Subcutaneous abdominal adipose tissue (tissue), 5 donors: ENCODE data around the gene RALB.

Experiments
- H3K27ac ChIP-seq: one replicate; pipeline ENCODE4 v1.7.0; 2013; ENCODE audit warnings: low read depth, mild to moderate bottlenecking, inconsistent platforms, low read length, moderate library complexity
- H3K27me3 ChIP-seq, 5 donors: one replicate each; pipeline ENCODE4 v1.7.0; 2013; ENCODE audit warnings: low read length in 5 of 5, inconsistent platforms in 1 of 5; ENCODE audit not compliant: control insufficient read depth in 5 of 5, insufficient read depth in 4 of 5
- H3K36me3 ChIP-seq, 5 donors: one replicate each; pipeline ENCODE4 v1.7.0; 2013; ENCODE audit warnings: low read length in 5 of 5; ENCODE audit not compliant: control insufficient read depth in 5 of 5, insufficient read depth in 5 of 5
- H3K4me1 ChIP-seq, 5 donors: one replicate each; pipeline ENCODE4 v1.7.0; 2013; ENCODE audit warnings: low read length in 5 of 5, mild to moderate bottlenecking in 3 of 5, moderate library complexity in 1 of 5; ENCODE audit not compliant: control insufficient read depth in 5 of 5, insufficient read depth in 5 of 5
- H3K4me3 ChIP-seq, 5 donors: one replicate each; pipeline ENCODE4 v1.7.0; 2013; ENCODE audit warnings: low read length in 5 of 5, low read depth in 1 of 5
- H3K9ac ChIP-seq, 5 donors: one replicate each; pipeline ENCODE4 v1.7.0; 2013; ENCODE audit warnings: low read length in 5 of 5, mild to moderate bottlenecking in 4 of 5, moderate library complexity in 3 of 5
- H3K9me3 ChIP-seq, 5 donors: one replicate each; pipeline ENCODE4 v1.7.0; 2013; ENCODE audit warnings: low read length in 5 of 5; ENCODE audit not compliant: control insufficient read depth in 5 of 5
- donor health status: healthy.
- donor health status: healthy.
- donor health status: healthy.
- donor health status: healthy.
- donor health status: healthy.

Gene RALB

GRCh38 chr2:120343433-120344105, 90.9 kb downstream of the RALB start:
- Histone ChIP-seq H3K4me3 (peak overlapping the region; percentile 45 to 79 (median 65)), H3K36me3 (no peaks in the 10 kb centered on the region), H3K27me3 (peaks cover 0 to 13% (median 0%) of the 10 kb centered on the region in 5 donors), H3K9me3 (no peaks in the 10 kb centered on the region), H3K9ac (peak overlapping the region in 4 of 5 donors; percentile 39 to 63 (median 60)), H3K27ac (peak overlapping the region; percentile 84), H3K4me1 (peaks cover 6 to 51% (median 36%) of the 10 kb centered on the region in 5 donors)
